Parathyroid adenoma (tissue), 2 donors: Measurements from ENCODE around the gene PLA2G4A.

Experiments used
- H2AFZ ChIP-seq: fragments of 300-600 bp; sonication (generic); one replicate; pipeline ENCODE4 v1.7.0; 2017; ENCODE audit warnings: antibody characterized with exemption, mild to moderate bottlenecking
- H3K27ac ChIP-seq: fragments of 300-600 bp; sonication (generic); one replicate; pipeline ENCODE4 v1.7.0; 2017
- H3K27me3 ChIP-seq: fragments of 300-600 bp; sonication (generic); one replicate; pipeline ENCODE4 v1.7.0; 2017; ENCODE audit warnings: low read length; ENCODE audit not compliant: control insufficient read depth, insufficient read depth
- H3K36me3 ChIP-seq: fragments of 300-600 bp; sonication (generic); one replicate; pipeline ENCODE4 v1.7.0; 2017; ENCODE audit warnings: low read length; ENCODE audit not compliant: control insufficient read depth, insufficient read depth
- H3K4me1 ChIP-seq: fragments of 300-600 bp; sonication (generic); one replicate; pipeline ENCODE4 v1.7.0; 2017; ENCODE audit warnings: control low read depth
- H3K4me2 ChIP-seq: fragments of 300-600 bp; sonication (generic); one replicate; pipeline ENCODE4 v1.7.0; 2017; ENCODE audit warnings: low read length
- H3K4me3 ChIP-seq: fragments of 300-600 bp; sonication (generic); one replicate; pipeline ENCODE4 v1.7.0; 2017; ENCODE audit warnings: low read depth, low read length
- H3K79me2 ChIP-seq: fragments of 300-600 bp; sonication (generic); one replicate; pipeline ENCODE4 v1.7.0; 2017; ENCODE audit warnings: control low read depth
- H3K9ac ChIP-seq: fragments of 300-600 bp; sonication (generic); one replicate; pipeline ENCODE4 v1.7.0; 2017; ENCODE audit warnings: mild to moderate bottlenecking
- H3K9me3 ChIP-seq: fragments of 300-600 bp; sonication (generic); one replicate; pipeline ENCODE4 v1.7.0; 2017; ENCODE audit warnings: low read length; ENCODE audit not compliant: control insufficient read depth
- CTCF ChIP-seq: fragments of 300-600 bp; sonication (generic); IDR thresholded peaks from one replicate; pipeline ENCODE4 v1.7.0; 2017; ENCODE audit warnings: antibody characterized with exemption, mild to moderate bottlenecking
- donor health status: primary hyperparathyroidism.

Gene PLA2G4A

GRCh38 chr1:186980400-186980799 is 151.7 kb downstream of the PLA2G4A start:
- H3K27me3 ChIP-seq: no peaks in the 10 kb centered on the region
- H3K4me1 ChIP-seq: peaks cover under 1% of the 10 kb centered on the region
- H3K9me3 ChIP-seq: no peaks in the 10 kb centered on the region
- no peak overlapping the region for H3K27ac ChIP-seq
- no peaks in the 10 kb centered on the region for H3K79me2 ChIP-seq
- TF ChIP-seq CTCF: no peak
- no peak overlapping the region for H2AFZ ChIP-seq
- no peak overlapping the region for H3K4me3 ChIP-seq
- no peaks in the 10 kb centered on the region for H3K36me3 ChIP-seq
- no peak overlapping the region for H3K9ac ChIP-seq
- H3K4me2 ChIP-seq: no peak overlapping the region

- Histone ChIP-seq H3K27me3 (no peaks in the 10 kb centered on the region), H3K79me2 (no peaks in the 10 kb centered on the region), H3K9me3 (no peaks in the 10 kb centered on the region), H3K9ac (no peak overlapping the region), H3K36me3 (no peaks in the 10 kb centered on the region), H3K4me3 (no peak overlapping the region), H3K27ac (no peak overlapping the region), H2AFZ (no peak overlapping the region), H3K4me2 (peak overlapping the region; percentile 7), H3K4me1 (peaks cover 3% of the 10 kb centered on the region)
- TF ChIP-seq CTCF: no peak
Observed at GRCh38 chr1:186982116-186982515, 153.4 kb downstream of the PLA2G4A start.

GRCh38 chr1:186983327-186983726 is 154.6 kb downstream of the PLA2G4A start:
- H3K9me3 ChIP-seq: no peaks in the 10 kb centered on the region
- no peak overlapping the region for H3K9ac ChIP-seq
- no peak for TF ChIP-seq CTCF
- H2AFZ ChIP-seq: no peak overlapping the region
- peaks cover 3% of the 10 kb centered on the region for H3K4me1 ChIP-seq
- H3K27ac ChIP-seq: no peak overlapping the region
- H3K36me3 ChIP-seq: no peaks in the 10 kb centered on the region
- no peak overlapping the region for H3K4me3 ChIP-seq
- H3K79me2 ChIP-seq: no peaks in the 10 kb centered on the region
- H3K4me2 ChIP-seq: no peak overlapping the region
- no peaks in the 10 kb centered on the region for H3K27me3 ChIP-seq

GRCh38 chr1:186984959-186985358 is 156.2 kb downstream of the PLA2G4A start:
- Histone ChIP-seq H3K27me3 (no peaks in the 10 kb centered on the region), H3K36me3 (no peaks in the 10 kb centered on the region), H3K79me2 (no peaks in the 10 kb centered on the region), H3K9ac (no peak overlapping the region), H3K4me3 (no peak overlapping the region), H3K27ac (no peak overlapping the region), H3K9me3 (no peaks in the 10 kb centered on the region), H3K4me1 (peaks cover 3% of the 10 kb centered on the region), H3K4me2 (no peak overlapping the region), H2AFZ (no peak overlapping the region)
- no peak for TF ChIP-seq CTCF

GRCh38 chr1:186985889-186986491 is 157.2 kb downstream of the PLA2G4A start:
- H3K27ac ChIP-seq: no peak overlapping the region
- no peaks in the 10 kb centered on the region for H3K36me3 ChIP-seq
- H3K9me3 ChIP-seq: no peaks in the 10 kb centered on the region
- H3K79me2 ChIP-seq: no peaks in the 10 kb centered on the region
- H3K27me3 ChIP-seq: no peaks in the 10 kb centered on the region
- H2AFZ ChIP-seq: no peak overlapping the region
- H3K4me3 ChIP-seq: no peak overlapping the region
- peak; percentile 34 for TF ChIP-seq CTCF
- H3K4me1 ChIP-seq: peaks cover 3% of the 10 kb centered on the region
- H3K9ac ChIP-seq: no peak overlapping the region
- H3K4me2 ChIP-seq: no peak overlapping the region
